Measurements from ENCODE around the gene VASH1. TPM values are rescaled to one million over a fixed set of nuclear protein-coding genes. Genes with fewer than 3 reads are reported as not detected.

VASH1 gene
- total and polyA plus RNA-seq, 2 donors (not counting 1 experiment from before 2014, with no cell fraction given) = 2.5 to 4.5 TPM

DNA sequence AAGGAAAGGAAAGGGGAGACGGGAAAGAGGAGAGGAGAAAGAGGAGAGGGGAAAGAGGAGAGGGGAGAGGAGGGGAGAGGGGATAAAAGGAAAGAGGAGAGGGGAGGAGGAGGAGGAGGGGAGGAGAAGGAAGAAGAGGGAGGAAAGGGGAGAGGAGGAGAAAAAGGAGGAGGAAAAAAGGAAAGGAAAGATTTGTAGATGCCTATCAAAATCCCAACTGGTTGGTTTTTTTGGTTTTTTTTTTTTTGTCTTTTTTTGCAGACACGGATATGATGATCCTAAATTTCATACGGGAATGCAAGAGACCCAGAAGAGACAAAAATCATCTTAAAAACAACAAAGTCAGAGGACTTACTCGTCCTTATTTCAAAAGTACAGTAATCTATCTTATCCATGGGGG is 32.1 kb downstream of the VASH1 start:
- no peaks in the 10 kb centered on the region for H3K4me1 ChIP-seq (ENCODE audit: control insufficient read depth, extremely low read depth, insufficient read depth, low read length)
- no peaks in the 10 kb centered on the region for H3K79me2 ChIP-seq (ENCODE audit: control insufficient read depth, insufficient read depth, low read length)
- H4K20me1 ChIP-seq (ENCODE audit: control insufficient read depth, extremely low read depth, insufficient read depth, low read length) = no peaks in the 10 kb centered on the region
- no peak for TF ChIP-seq EZH2 (IDR thresholded peaks at IDR 0.05; ENCODE audit: low read length, missing control alignments)
- TF ChIP-seq, protein P1, sequence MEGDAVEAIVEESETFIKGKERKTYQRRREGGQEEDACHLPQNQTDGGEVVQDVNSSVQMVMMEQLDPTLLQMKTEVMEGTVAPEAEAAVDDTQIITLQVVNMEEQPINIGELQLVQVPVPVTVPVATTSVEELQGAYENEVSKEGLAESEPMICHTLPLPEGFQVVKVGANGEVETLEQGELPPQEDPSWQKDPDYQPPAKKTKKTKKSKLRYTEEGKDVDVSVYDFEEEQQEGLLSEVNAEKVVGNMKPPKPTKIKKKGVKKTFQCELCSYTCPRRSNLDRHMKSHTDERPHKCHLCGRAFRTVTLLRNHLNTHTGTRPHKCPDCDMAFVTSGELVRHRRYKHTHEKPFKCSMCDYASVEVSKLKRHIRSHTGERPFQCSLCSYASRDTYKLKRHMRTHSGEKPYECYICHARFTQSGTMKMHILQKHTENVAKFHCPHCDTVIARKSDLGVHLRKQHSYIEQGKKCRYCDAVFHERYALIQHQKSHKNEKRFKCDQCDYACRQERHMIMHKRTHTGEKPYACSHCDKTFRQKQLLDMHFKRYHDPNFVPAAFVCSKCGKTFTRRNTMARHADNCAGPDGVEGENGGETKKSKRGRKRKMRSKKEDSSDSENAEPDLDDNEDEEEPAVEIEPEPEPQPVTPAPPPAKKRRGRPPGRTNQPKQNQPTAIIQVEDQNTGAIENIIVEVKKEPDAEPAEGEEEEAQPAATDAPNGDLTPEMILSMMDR (conservative IDR thresholded peaks at IDR 0.05 in 1 of 2, IDR thresholded peaks at IDR 0.05 in 1 of 2; ENCODE audit: low read depth in 1 of 2, low read length in 2 of 2) = no peak
- no peak overlapping the region for H3K9ac ChIP-seq (ENCODE audit: insufficient read depth, low read length)
- no peak for DNase-seq (ENCODE audit: low read depth in 2 of 2)
- H3K4me2 ChIP-seq (ENCODE audit: extremely low read depth, insufficient read depth, low read length) = no peak overlapping the region
- H2AFZ ChIP-seq (ENCODE audit: low read length) = no peak overlapping the region
- H3K9me3 ChIP-seq (ENCODE audit: control insufficient read depth, insufficient read depth, low read depth, low read length) = no peaks in the 10 kb centered on the region
- H3K27ac ChIP-seq (ENCODE audit: insufficient read depth, low read length) = no peak overlapping the region
- no peaks in the 10 kb centered on the region for H3K36me3 ChIP-seq (ENCODE audit: control insufficient read depth, insufficient read depth, low read length)
- no peaks in the 10 kb centered on the region for H3K27me3 ChIP-seq (ENCODE audit: control insufficient read depth, insufficient read depth, low read length)
- no peak overlapping the region for H3K4me3 ChIP-seq (replicated peaks in 1 of 4; ENCODE audit: control extremely low read depth in 1 of 4, insufficient read depth in 1 of 4, low read depth in 3 of 4, low read length in 4 of 4)

DNA sequence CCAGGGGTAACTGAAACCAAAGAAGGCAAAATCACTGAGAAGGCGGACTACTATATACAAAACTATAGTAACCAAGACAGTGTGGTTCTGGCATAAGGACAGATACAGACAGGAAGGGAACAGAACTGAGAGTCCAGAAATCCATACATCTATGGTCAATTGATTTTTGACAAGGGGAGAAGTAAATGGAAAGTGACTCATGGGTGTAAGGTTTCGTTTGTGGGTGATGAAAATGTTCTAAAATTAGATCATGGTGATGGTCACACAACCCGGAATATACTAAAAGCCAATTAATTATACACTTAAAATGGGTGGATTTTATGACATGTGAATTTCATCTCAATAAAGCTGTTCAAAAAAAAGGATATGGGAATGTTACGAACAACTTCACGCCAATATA is 32.7 kb downstream of the VASH1 start:
- peak in 1 of 2 donors; percentile 60 for DNase-seq (ENCODE audit: low read depth in 2 of 2)
- TF ChIP-seq, protein P1 (conservative IDR thresholded peaks at IDR 0.05 in 1 of 2, IDR thresholded peaks at IDR 0.05 in 1 of 2; ENCODE audit: low read depth in 1 of 2, low read length in 2 of 2) = no peak
- TF ChIP-seq EZH2 (IDR thresholded peaks at IDR 0.05; ENCODE audit: low read length, missing control alignments) = no peak
- no peaks in the 10 kb centered on the region for H4K20me1 ChIP-seq (ENCODE audit: control insufficient read depth, extremely low read depth, insufficient read depth, low read length)
- H3K9me3 ChIP-seq (ENCODE audit: control insufficient read depth, insufficient read depth, low read depth, low read length) = no peaks in the 10 kb centered on the region
- H3K36me3 ChIP-seq (ENCODE audit: control insufficient read depth, insufficient read depth, low read length) = no peaks in the 10 kb centered on the region
- H2AFZ ChIP-seq (ENCODE audit: low read length) = no peak overlapping the region
- no peaks in the 10 kb centered on the region for H3K27me3 ChIP-seq (ENCODE audit: control insufficient read depth, insufficient read depth, low read length)
- H3K4me1 ChIP-seq (ENCODE audit: control insufficient read depth, extremely low read depth, insufficient read depth, low read length) = no peaks in the 10 kb centered on the region
- no peak overlapping the region for H3K27ac ChIP-seq (ENCODE audit: insufficient read depth, low read length)
- no peak overlapping the region for H3K4me2 ChIP-seq (ENCODE audit: extremely low read depth, insufficient read depth, low read length)
- H3K79me2 ChIP-seq (ENCODE audit: control insufficient read depth, insufficient read depth, low read length) = no peaks in the 10 kb centered on the region
- no peak overlapping the region for H3K4me3 ChIP-seq (replicated peaks in 1 of 4; ENCODE audit: control extremely low read depth in 1 of 4, insufficient read depth in 1 of 4, low read depth in 3 of 4, low read length in 4 of 4)
- no peak overlapping the region for H3K9ac ChIP-seq (ENCODE audit: insufficient read depth, low read length)

DNA sequence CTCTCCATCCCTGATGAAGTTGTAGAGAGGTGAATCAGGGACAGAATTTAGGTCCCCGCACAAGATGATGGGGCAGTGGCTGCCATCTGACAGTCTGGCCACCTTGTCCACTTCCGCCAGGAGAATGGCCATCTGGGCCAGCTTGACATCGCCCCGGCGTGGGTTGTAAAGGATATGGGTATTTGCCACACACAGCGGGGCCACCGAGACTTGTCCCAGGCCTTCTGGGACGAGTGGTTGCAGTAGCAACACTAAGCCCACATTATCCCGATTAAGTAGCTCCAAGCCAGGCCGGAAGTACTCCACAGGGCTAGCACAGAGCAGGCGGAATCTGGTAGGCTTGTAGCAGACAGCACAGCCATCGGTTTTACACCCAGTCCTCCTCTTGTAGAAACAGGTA is 45.2 kb downstream of the VASH1 start:
- Histone ChIP-seq H3K9ac (ENCODE audit: insufficient read depth, low read length) (no peak overlapping the region), H3K4me3 (replicated peaks in 1 of 4; ENCODE audit: control extremely low read depth in 1 of 4, insufficient read depth in 1 of 4, low read depth in 3 of 4, low read length in 4 of 4) (no peak overlapping the region), H3K36me3 (ENCODE audit: control insufficient read depth, insufficient read depth, low read length) (peaks cover 3% of the 10 kb centered on the region), H3K27ac (ENCODE audit: insufficient read depth, low read length) (no peak overlapping the region), H3K9me3 (ENCODE audit: control insufficient read depth, insufficient read depth, low read depth, low read length) (no peaks in the 10 kb centered on the region), H3K4me2 (ENCODE audit: extremely low read depth, insufficient read depth, low read length) (no peak overlapping the region), H2AFZ (ENCODE audit: low read length) (no peak overlapping the region), H3K27me3 (ENCODE audit: control insufficient read depth, insufficient read depth, low read length) (no peaks in the 10 kb centered on the region), H3K79me2 (ENCODE audit: control insufficient read depth, insufficient read depth, low read length) (no peaks in the 10 kb centered on the region), H4K20me1 (ENCODE audit: control insufficient read depth, extremely low read depth, insufficient read depth, low read length) (no peaks in the 10 kb centered on the region), H3K4me1 (ENCODE audit: control insufficient read depth, extremely low read depth, insufficient read depth, low read length) (no peaks in the 10 kb centered on the region)
- TF ChIP-seq EZH2 (IDR thresholded peaks at IDR 0.05; ENCODE audit: low read length, missing control alignments) = no peak
- TF ChIP-seq, protein P1 (conservative IDR thresholded peaks at IDR 0.05 in 1 of 2, IDR thresholded peaks at IDR 0.05 in 1 of 2; ENCODE audit: low read depth in 1 of 2, low read length in 2 of 2) = no peak
- DNase-seq (ENCODE audit: low read depth in 2 of 2) = no peak
